ENCODE data around the gene CC2D2B.
A peak's percentile ranks its signal among the peaks of the same experiment; 100 is the strongest.

DNA sequence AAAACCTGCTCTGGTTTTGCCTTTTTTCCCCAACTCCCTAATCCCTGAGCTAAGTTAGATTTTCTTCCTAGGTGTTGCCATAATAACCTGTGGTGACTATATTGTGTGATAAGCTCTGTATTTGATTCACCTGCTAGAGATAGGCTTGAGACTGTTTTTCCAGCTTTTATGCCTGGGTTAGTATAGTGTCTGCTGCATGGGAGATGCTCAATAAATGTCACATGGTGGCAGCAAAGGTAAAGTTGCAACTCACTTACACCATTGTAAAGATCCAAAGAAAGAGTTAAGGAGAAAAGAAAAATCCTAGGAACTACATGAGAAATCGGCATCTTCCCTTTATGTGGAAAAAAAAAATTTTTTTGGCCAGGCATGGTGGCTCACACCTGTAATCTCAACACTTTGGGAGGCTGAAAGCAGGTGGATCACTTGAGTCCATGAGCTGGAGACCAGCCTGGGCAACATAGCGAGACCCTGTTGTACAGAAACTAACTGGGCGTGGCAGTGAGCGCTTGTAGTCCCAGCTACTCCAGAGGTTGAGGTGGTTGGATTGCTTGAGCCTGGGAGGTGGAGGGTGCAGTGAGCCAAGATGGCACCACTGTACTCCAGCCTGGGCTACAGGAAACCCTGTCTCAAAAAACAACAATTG lies 139.4 kb downstream of the CC2D2B start:
- no peak for TF ChIP-seq POLR2AphosphoS5 (IDR thresholded peaks at IDR 0.05; ENCODE audit: low read depth)
- TF ChIP-seq, protein P1, sequence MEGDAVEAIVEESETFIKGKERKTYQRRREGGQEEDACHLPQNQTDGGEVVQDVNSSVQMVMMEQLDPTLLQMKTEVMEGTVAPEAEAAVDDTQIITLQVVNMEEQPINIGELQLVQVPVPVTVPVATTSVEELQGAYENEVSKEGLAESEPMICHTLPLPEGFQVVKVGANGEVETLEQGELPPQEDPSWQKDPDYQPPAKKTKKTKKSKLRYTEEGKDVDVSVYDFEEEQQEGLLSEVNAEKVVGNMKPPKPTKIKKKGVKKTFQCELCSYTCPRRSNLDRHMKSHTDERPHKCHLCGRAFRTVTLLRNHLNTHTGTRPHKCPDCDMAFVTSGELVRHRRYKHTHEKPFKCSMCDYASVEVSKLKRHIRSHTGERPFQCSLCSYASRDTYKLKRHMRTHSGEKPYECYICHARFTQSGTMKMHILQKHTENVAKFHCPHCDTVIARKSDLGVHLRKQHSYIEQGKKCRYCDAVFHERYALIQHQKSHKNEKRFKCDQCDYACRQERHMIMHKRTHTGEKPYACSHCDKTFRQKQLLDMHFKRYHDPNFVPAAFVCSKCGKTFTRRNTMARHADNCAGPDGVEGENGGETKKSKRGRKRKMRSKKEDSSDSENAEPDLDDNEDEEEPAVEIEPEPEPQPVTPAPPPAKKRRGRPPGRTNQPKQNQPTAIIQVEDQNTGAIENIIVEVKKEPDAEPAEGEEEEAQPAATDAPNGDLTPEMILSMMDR (conservative IDR thresholded peaks at IDR 0.05; ENCODE audit: low read depth in 2 of 2), result peak in 1 of 2 experiments; percentile 41; a peak in 2 of 4 replicates
- TF ChIP-seq, protein P2, sequence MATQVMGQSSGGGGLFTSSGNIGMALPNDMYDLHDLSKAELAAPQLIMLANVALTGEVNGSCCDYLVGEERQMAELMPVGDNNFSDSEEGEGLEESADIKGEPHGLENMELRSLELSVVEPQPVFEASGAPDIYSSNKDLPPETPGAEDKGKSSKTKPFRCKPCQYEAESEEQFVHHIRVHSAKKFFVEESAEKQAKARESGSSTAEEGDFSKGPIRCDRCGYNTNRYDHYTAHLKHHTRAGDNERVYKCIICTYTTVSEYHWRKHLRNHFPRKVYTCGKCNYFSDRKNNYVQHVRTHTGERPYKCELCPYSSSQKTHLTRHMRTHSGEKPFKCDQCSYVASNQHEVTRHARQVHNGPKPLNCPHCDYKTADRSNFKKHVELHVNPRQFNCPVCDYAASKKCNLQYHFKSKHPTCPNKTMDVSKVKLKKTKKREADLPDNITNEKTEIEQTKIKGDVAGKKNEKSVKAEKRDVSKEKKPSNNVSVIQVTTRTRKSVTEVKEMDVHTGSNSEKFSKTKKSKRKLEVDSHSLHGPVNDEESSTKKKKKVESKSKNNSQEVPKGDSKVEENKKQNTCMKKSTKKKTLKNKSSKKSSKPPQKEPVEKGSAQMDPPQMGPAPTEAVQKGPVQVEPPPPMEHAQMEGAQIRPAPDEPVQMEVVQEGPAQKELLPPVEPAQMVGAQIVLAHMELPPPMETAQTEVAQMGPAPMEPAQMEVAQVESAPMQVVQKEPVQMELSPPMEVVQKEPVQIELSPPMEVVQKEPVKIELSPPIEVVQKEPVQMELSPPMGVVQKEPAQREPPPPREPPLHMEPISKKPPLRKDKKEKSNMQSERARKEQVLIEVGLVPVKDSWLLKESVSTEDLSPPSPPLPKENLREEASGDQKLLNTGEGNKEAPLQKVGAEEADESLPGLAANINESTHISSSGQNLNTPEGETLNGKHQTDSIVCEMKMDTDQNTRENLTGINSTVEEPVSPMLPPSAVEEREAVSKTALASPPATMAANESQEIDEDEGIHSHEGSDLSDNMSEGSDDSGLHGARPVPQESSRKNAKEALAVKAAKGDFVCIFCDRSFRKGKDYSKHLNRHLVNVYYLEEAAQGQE (IDR thresholded peaks at IDR 0.05; ENCODE audit: unreplicated experiment), result no peak
- TF ChIP-seq EZH2 (IDR thresholded peaks at IDR 0.05; ENCODE audit: low read depth, unreplicated experiment), result no peak
- no peak for TF ChIP-seq EZH2phosphoT487 (IDR thresholded peaks at IDR 0.05; ENCODE audit: unreplicated experiment)
- no peak for TF ChIP-seq JUNB (IDR thresholded peaks at IDR 0.05; ENCODE audit: unreplicated experiment)

All from GM23338 (cell line).